NAMALWA (cell line): ENCODE results near the gene OLFML2B.
"Not testable (repeated sequence)": the region's sequence is repeated elsewhere in the genome, so short reads cannot be mapped to it uniquely, and the experiment has no call there.

ENCODE experiments used
- DNase-seq: peaks from one replicate; pipeline ENCODE4 v3.0.0-alpha.2; 2015; ENCODE audit warnings: low spot score

Gene OLFML2B

GRCh38 chr1:162035241-162035640 is 11.6 kb upstream of the OLFML2B start:
- no peak for DNase-seq

DNA sequence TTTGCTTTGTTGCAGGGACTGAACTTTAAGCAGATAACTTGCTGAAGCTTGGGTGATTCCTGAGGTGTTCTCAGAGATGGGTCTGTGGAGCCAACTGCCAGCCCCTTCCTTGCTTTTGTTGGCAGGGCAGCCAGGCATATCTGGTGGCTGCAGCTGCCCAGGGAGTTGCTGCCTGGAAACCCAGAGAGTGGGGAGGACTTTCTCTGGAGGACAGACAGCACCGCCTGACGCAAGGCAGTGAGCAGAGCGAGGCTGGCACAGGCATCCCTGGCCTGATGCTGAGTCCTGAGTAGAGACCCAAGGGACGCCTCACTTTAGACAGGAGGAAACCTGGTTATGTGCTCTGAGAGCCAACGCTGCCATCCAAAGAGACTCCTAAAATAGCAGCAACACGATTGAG is 9.8 kb upstream of the OLFML2B start:
- DNase-seq = no peak

DNA sequence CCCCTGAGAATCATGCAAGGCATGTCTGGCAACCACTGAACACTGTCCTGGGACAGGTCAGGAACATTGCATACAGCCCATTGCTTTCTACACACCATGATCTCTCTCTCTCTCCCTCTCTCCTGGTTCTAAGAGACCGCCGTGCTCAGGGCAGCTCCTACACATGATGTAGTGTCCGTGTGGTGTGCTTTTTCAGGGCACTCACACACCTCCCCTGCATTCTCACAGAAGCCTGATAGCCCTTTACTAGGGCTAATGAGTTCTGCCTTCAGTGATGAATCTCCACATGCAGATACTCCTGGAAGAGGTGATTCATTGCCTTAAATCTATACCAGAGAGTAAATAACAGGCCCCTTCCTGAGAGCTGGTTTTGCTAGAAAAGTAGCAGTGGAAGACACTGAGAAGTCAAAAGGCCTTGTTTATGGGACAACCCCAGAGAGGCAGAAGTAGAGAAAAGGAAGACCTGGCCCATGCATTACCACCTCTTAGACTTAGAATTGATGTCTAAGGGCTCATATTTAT is 7.2 kb upstream of the OLFML2B start:
- no peak for DNase-seq

DNA sequence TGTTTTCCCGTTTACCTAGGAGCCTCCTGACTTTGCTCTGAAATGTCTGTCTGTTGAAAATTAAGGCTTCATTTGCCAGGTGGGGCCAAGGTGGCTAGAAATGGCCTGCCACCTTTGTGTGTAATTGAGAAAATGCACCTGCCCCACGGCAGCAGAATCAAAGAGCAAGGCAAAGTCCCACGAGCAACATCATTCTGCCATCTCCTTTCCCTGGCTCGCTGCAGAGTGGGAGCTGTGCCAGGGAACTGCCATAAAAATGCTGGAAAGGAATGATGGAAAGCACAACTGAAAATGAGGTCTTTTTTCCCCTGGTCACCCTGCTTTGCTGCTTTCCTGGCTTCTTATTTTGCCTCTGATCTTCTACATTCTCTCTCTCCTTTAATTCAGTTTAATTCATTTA is 5.5 kb upstream of the OLFML2B start:
- DNase-seq = no peak

DNA sequence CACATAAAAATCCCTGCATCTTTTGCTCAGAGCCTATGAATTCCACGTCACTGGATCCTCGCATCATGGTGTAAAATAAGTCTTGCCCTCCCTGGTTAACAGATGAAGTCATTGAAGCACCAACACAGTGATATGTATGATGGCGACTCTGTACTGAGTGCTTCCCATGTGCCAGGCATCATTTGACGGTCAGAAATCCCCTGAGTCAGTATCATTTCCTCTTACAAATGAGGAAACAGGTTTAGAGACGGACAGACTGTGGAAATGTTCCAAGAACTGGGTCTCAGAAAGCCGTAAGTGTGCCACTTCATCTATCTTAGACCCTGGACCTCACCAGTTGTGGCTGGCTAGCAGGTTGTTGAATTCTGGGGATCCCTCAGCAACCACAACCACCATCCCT is 5.1 kb upstream of the OLFML2B start:
- peak; percentile 64 for DNase-seq

DNA sequence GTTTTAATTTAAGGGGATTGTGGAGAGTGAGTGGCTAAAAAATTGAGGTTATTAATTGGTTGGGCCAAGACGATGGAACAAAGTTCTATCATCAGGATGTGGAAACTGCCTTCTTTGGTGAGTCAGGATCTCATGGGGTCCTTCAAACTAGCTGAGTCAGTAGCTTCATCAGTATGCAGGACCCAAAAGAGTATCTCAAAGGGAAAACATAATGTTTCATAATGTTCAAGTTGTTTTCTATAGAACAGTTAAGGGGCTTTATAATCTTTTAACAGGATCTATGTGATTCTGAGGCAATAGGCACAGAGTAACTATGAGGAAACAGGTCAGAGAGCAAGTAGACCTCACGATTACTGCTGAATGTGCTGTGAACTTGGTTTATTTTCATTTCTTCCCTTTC is 3.2 kb upstream of the OLFML2B start:
- DNase-seq = no peak

GRCh38 chr1:162025541-162025940 is 1.9 kb upstream of the OLFML2B start:
- DNase-seq = no peak

- no peak for DNase-seq
Measured at GRCh38 chr1:162023181-162023546, 505 bp downstream of the OLFML2B start.

- DNase-seq = no peak
Measured at GRCh38 chr1:162022626-162023025, 1.0 kb downstream of the OLFML2B start.

DNA sequence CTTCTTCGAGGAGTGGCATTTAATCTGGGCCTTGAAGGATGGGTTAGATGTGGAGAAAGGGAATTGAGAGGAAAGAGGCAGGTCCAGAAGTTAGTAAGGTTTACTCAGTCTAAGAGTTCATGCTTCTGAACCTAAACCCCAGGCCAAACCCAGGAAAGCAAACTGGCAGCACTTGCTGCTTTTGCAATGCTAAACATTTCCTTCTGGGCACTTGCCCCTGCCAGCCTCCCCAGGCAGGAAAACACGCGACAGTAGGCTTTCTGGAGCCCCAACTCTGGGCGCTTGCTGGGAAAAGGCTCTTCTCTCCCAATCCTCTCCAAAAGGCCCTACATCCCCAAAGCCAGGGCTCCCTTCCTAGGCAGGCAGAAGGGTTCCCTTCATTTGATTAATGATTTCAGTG is 2.5 kb downstream of the OLFML2B start:
- no peak for DNase-seq

- no peak for DNase-seq
Measured at GRCh38 chr1:162020150-162020549, 3.5 kb downstream of the OLFML2B start.

DNA sequence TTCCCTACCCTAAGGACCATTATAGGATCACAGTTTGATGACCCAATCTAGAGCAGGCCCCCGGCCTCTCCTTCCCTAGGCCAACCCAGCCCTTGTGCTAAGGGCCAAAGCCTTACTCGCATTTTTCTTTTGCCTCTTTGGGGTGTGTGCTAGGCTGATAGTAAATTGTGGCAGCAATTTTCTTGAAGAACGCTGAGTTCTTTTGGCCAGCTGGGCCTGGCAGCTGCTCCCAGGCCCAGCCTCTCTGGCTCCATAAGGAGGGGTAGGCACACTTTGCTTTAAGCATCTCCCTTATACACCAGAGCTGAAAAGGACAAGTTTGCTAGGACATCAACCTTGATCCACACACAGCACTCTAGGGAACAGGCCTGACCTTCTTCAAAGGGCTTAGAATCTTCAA is 4.2 kb downstream of the OLFML2B start:
- no peak for DNase-seq

DNA sequence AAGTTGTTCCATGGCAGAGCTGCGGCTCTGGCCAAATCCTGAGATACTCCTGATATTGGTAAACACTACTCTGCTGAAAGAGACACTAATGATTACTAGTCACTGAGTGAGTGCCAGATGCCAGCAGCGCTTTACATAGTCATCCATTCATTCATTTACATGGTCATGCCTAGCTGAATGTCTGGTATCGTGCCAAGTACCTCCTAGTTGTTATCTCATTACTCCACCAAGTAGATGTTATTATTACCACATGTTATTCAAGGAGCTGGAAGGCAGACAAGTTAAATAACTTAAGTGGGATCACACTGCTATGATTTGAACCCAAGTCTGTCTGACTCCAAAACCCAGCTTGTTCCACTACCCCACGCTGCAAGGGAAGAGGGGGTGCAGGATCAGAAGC is 4.7 kb downstream of the OLFML2B start:
- peak; percentile 33 for DNase-seq

DNA sequence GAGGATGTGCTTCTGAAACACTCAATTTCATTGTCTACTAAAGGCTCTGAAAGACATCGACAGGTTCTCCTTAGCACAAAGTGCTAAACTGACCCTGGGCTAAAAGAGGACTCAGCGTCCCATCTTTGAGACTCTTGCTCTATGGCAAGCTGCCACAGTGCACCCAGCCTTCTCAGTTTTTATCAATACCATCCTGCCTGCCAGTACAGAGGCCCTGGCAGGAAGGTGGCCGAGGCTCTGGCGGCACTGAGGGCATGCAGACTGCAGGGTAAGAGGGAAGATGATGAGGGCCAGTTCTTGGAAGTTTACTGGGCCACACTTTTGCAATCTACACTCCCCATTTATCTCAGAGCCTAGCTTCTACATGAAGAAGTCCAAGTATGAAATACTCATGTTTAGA is 5.3 kb downstream of the OLFML2B start:
- no peak for DNase-seq

- DNase-seq = not testable (repeated sequence)
Measured at GRCh38 chr1:162017791-162018190, 5.9 kb downstream of the OLFML2B start.

DNA sequence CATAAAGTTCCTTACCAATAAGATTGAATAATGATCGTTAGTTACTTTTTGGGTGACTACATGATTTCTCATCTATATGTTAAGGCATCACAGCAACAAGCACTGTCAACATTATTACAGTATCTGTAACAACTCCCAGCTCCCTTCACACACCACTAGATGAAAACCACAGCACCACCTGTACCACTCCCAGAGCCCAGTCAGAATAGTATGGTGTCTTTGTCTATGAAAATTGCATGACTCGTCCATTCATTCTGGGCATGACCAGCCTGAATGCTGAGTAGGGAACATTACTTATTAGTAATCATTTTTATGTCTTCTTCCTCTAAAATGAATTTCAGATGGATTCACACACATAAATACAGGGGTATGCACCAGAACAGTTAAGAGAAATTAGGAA is 7.0 kb downstream of the OLFML2B start:
- no peak for DNase-seq

- DNase-seq = no peak
Measured at GRCh38 chr1:162015196-162015595, 8.5 kb downstream of the OLFML2B start.

DNA sequence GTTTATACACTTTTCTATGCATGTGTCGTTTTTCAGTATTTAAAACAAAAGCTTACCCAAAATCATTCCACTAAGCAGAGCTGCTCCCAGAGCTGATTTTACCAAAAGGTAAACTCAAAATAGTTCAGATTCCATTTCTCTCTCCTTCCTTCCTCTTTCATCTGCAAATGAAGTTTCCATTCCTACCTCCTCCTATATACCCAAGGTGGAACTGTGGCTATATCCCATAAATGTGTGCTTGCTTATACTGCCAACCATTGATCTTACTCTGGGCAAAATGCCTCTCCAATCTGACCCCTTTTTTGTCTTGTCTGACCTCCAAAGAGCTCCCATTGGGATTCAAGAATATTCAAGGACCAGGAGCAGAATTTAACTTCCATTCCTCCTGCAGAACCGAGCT is 9.5 kb downstream of the OLFML2B start:
- DNase-seq = no peak

DNA sequence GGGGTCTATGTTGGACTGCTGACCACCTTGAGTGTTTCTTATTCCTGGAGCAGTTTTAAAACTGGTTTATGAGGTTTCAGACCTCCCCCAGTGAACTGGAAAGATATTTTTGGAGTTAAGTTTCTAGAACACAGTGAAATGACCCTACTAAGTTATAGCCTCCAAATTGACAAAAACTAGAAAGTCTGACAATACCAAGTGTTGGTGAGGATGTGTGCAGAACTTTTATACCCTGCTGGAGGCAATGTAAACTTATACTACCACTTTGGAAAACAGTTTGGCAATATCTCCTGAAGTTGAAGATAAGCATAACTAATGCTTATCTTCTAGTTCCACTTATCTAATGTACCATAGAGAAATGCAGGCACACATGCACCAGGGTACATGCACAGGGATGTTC is 10.4 kb downstream of the OLFML2B start:
- no peak for DNase-seq

DNA sequence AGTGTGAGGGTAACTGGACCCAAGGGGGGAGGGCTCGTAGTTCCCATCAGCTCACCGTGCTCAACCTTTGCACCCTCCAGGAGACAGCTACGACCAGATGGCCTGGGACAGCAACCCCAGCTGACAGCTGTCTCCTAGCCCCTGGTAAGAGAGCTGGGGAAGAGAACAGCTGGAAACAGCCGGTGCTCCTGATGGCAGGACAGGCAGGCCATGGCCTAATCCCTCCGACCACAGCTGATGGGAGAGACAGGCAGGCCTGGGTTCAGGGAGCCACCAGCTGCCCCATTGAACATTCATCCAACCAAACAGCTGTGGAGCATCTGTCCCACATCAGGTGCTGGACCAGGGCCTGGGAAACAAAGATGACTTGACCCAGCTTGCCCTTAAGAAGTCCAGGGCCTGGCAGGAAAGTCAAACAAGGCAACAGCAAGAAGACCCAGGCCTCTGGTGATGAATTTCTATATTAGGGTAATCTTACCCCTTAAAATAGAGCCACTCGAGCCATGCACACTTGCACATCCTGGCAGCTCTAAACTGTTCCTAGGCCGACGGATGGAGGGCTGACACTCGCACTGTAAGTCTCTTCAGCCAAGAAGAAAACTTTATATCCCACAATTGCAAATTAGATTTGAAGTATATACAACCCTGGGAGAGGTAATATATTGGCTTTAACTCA is 12.2 kb downstream of the OLFML2B start:
- no peak for DNase-seq

GRCh38 chr1:162010175-162010506 is 13.5 kb downstream of the OLFML2B start:
- DNase-seq = no peak

GRCh38 chr1:162009501-162010174 is 14.0 kb downstream of the OLFML2B start:
- DNase-seq = no peak

DNA sequence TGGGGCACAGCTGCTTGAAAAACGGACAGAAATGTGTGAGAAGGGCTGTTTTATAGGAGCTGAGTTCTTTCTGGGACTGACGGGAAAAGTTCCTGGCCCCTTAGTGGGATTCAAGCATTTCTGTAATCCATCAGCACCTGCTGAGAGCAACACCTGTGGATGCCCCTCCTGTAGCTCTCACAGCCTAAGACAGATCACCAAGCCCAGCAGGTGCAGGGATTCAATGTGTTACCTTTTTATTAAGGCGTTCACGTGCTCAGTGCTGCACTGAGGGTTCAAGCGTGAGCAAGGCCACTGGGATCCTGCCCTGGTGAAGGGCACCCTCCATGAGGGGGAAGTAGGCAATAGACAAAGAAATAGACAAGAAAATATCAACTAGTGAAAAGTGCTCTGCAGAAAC is 14.9 kb downstream of the OLFML2B start:
- DNase-seq = no peak

GRCh38 chr1:162007466-162007865 is 16.2 kb downstream of the OLFML2B start:
- DNase-seq = no peak
